ENCODE data around the gene CCDC7.
"Not testable (repeated sequence)": the region's sequence is repeated elsewhere in the genome, so short reads cannot be mapped to it uniquely, and the experiment has no call there.

The CCDC7 gene

DNA sequence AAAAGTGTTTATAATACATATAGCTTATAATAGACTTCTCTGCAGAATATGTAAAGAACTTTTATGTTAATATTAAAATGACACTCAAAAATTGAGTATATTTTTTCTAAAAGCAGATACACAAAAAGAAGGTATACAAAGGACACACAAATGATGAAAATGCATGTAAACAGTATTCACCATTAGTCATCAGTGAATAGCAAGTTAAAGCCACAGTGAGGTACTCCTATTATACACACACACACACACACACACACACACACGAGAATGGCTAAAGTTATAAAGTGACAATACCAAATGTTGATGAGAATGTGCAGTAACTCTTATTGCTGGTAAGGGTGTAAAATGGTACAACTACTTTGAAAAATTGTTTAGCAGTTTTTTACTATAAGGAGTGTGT is 419.2 kb downstream of the CCDC7 start:
- no peak for DNase-seq (ENCODE audit: extremely low read depth in 1 of 2, low read depth in 1 of 2)

DNA sequence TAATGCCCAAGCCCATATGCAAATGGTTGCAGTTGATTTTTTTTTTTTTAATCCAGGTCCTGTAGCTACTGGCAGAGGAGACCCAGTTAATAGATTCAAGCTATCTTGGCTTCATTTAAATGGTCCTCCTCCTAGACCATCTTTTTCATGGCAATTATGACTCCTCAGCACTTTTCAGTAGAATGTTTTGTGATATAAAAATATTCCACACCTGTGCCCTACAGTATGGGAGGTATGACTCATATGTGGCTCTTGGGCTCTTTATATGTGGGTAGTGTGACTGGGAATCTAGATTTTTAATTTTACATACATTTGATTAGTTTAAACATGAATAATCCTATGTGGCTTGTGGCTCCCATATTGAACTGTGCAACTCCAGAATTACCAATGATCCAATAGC is 432.0 kb downstream of the CCDC7 start:
- DNase-seq (ENCODE audit: extremely low read depth in 1 of 2, low read depth in 1 of 2): no peak

DNA sequence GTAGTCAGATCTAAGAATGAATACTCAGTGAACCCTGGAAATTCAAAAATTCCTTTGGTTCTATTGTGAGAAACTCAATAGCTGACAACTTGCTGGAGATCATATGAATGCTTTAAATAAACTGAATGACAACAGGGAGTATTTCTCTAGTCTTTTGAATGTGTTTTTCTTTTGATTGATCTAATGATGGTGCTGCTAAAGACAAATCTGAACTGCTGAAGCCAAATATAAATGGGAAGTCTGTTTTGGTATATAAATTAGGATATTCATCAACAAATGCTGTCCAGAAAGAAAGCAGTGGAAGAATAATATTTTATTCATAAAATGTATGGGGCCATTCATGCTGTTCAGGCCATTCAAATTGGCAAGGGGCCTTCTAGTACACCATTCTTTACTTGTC is 432.7 kb downstream of the CCDC7 start:
- no peak for DNase-seq (ENCODE audit: extremely low read depth in 1 of 2, low read depth in 1 of 2)

DNA sequence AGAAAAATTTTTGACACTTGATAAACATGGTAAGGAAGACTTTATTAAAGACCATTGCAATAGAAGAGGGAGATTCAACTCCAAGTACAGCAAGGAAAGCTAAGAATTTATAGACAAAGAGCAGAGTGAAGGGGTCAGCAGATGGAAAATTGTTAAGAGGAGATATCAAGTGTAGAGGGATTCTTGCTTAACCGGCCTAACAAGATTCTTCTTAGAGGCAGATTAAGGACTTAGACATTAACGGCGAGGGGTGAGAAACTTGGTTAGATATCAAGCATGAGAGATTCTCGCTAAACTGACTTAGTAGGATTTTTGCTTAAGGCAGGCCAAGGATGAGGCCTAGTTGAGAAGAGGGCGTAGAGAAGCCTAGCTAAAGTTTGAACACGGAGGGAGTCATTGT is 436.1 kb downstream of the CCDC7 start:
- DNase-seq (ENCODE audit: extremely low read depth in 1 of 2, low read depth in 1 of 2): no peak

DNA sequence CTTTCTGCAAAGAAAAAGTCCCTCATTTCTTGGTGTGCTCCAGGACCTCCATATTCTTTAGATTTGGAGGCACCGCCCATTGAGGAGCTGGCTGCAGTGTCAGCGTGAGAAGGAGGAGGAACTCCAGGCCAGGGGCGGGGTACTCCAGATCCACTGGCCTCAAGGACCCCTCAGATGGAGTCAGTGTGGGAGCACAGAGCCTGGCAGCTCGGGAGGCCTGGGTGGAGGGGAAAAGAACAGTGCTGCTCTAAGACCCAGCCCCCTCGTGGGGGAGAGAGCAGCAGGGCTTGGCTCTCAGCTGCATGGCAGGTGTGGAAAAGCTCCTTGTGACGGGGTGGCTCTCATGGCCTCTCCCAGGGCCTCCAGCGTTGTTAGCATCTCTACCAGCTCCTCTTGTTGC is 441.5 kb downstream of the CCDC7 start:
- no peak for DNase-seq (ENCODE audit: extremely low read depth in 1 of 2, low read depth in 1 of 2)

DNA sequence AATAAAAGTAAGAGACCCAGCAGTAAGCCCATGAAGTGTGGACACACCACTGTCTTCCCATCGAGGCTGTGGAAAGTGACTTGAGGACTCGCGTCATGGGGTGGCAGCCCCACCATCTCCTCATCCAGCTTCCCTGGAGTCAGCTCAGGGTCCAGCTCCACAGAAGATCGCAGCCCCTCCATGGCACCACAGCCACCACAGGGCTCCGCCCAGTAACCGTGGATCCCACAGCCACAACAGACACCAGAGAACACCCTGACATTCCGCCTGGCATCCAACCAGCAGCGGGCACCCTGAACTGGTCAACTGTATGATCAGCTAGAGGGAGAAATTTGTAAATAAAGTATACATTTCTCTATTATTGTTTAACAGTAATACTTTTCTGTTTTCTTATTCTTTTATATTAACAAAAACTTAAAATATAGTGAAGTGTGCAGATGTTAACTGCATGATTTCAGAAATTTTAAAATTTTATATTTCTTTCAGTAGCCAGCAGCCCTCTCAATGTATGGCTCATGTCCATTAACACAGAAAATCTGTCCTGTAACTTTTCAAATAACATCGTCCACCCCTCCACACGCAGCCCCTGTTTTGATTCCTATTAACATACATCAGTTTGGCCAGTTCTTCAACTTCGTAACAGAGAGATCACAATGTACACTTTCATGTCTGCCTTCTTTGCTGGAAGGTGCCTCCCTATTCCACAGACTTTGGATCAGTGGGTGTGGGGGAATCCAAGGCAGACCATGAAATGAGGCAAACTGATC is 442.4 kb downstream of the CCDC7 start:
- no peak for DNase-seq (ENCODE audit: extremely low read depth in 1 of 2, low read depth in 1 of 2)

DNA sequence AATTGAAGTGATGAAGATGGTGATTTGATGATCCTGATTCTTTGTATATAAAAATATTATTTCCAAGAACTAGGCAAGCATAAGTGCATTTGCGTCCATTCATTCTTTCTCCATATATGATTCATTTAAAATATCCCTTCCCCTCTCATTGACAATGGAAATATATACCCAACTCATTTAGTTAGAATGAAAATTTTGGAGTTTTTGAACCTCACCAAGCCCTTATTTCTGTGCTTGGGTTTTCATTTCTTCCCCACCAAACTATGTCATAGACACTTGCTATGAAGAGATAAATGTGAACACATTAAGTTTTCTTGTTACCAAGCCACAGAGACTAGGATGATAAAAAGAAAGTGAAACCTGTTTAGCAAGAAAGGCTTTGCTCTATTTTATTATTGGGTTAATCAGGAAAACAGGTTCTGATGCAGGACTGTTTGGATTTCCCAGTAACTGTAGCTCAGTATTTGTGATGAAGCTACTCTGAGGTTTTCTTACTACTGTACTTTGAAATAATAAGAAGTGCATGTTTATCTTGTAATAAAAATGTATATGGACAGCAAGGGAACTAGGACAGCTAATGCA is 443.8 kb downstream of the CCDC7 start:
- no peak for DNase-seq (ENCODE audit: extremely low read depth in 1 of 2, low read depth in 1 of 2)

DNA sequence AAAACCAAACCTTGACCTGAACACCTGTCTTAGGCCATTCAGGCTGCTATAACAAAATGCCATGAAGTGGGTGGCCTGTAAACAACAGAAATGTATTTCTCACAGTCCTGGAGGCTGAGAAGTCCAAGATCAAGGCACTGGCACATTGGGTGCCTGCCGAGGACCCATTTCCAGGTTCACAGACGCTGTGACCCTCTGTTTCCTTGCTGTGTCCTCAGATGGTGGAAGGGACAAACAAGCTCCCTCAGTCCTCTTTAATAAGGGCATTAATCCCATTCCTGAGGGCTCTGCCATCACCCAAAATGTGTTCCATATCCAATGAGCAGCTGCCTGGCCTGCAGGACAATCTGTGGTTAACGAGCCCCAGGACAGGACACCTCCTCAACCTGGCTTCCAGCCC is 444.5 kb downstream of the CCDC7 start:
- no peak for DNase-seq (ENCODE audit: extremely low read depth in 1 of 2, low read depth in 1 of 2)

DNA sequence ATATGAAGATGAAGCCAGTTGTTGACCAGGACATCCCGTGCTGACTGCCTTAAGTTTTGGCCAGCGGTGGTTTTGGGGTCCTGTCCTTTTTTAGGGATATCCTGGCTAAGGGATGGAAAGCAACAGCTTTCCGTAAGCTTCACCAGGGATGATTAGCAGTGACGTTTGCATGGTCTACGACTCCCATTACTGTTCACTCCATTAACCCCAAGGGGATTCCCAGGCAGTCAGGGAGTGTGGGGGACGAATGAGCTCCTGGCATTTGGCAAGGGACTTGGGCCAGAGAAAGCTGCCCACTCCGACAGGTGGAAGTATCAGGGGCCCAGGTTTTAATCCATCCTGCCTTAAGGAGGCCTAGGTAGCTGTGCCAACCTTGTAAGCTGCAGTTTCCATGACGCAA is 445.3 kb downstream of the CCDC7 start:
- no peak for DNase-seq (ENCODE audit: extremely low read depth in 1 of 2, low read depth in 1 of 2)

DNA sequence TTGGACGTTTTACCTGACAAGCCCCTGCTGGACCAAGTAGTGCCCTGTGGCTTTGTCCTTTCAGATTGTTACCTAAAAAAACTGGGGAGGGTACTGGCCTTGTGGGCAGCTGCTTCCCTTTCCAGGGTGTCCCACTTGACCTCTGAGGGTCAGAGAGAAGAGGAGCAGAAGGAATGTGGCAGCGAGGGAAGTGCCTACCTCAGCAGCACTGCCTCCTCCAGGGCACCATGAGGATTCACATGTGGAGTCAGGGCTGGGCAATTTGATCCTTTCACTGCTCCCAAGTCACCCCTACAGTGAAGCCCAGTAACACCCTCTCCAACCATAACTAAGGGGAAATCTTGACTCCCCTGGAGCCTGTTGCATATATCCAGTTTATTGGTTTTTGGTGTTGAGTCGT is 447.5 kb downstream of the CCDC7 start:
- no peak for DNase-seq (ENCODE audit: extremely low read depth in 1 of 2, low read depth in 1 of 2)

DNA sequence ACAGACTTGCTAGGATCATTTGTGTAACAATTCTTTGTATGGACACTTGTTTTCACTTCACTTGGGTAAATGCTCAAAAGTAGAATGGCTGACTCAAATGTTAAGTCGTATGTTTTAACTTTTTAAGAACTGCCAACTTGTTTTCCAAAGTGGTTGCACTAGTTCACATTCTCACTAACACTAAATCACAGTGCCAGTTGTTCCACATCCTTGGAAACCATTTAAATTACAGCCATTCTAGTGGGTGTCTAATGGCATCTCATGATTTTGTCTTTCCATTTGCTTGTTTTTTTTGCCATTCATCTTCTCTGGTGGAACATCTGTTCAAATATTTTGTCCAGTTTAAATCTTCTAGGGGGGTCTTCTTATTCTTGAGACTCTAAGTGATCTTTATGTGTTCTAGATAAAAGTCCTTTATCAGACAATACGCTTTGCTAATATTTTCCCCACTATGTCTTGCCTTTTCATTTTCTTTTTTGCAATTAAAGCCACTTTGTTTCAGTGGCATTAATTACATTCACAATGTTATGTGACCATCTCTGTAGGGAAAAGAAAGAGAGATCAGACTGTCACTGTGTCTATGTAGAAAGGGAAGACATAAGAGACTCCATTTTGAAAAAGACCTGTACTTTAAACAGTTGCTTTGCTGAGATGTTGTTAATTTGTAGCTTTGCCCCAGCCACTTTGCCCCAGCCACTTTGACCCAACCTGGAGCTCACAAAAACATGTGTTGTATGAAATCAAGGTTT is 448.1 kb downstream of the CCDC7 start:
- no peak for DNase-seq (ENCODE audit: extremely low read depth in 1 of 2, low read depth in 1 of 2)

DNA sequence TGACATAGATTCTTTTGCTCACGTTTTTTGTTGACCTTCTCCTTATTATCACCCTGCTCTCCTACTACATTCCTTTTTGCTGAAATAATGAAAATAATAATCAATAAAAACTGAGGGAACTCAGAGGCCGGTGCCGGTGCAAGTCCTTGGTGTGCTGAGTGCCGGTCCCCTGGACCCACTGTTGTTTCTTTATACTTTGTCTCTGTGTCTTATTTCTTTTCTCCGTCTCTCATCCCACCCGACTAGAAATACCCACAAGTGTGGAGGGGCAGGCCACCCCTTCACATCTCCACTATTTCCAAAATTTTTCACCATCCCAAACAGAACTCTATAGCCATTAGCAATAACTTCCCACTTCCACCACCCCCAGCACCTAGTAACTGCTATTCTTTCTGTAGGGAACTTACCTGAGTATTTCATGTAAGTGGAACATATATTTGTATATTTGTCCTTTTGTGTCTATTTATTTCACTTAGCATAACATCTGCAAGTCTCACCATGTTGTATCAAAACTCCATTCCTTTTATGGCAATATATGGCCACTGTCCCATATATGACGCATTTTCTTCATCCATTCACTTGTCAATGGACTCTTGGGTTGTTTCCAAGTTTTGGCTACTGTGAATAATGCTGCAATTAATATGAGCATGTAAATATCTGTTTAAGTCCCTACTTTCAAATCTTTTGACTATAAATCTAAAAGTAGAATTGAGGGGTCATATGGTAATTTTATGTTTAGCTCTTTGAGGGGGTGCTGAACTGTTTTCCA is 449.4 kb downstream of the CCDC7 start:
- not testable (repeated sequence) for DNase-seq (ENCODE audit: extremely low read depth in 1 of 2, low read depth in 1 of 2)

DNA sequence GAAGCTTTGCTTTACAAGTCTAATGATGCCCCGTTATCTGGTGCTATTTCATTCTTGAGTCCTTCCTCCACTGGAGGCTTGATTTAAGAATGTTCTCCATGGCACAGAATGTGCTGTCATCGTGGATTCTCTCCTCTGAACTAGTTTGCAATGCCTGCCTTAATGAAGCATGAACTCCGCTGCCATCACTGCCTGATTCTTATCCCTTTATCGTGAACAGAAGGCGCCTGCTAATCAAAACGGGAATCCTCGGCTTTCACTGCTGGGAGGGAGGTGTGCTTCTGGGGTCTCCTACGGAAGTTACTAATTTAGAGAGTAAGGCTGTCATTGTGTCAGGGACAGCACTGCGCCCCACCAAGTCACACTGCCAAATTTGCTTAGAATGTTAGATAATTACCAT is 455.9 kb downstream of the CCDC7 start:
- no peak for DNase-seq (ENCODE audit: extremely low read depth in 1 of 2, low read depth in 1 of 2)

DNA sequence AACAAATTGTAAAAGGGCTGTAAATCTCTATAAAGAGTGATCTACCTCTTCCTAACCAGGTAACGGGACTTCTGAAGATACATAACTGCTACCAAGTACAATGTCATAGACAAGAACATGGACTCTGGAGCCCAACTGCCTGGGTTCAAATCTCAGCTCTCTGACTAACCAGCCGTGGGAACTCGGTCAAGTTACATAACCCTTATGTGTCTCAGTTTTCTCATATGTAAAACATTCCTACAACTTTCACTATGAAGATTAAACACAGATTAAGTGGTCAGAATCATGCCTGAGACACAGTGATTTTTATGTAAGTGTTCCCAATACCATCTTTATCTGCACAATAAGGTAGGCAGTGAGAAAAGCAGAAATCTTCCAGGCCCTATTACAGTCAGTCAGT is 459.5 kb downstream of the CCDC7 start:
- no peak for DNase-seq (ENCODE audit: extremely low read depth in 1 of 2, low read depth in 1 of 2)

DNA sequence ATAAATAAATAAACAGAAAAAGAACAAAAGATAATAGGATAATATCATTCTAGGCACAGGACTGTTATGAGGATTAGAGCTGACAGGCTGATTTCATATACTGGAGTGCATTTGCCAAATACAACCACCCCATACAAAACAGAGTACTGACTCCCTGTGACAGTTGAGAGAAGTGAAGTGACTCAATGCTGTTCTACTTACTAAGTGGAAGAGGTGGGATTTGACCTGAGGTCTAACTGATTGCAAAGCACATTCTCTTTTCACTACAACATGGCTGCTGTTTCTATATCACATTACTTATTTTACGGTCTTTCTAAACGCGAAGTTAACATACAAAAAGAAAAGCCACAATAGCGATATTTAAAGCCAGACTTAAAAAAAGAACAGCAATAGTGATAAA is 460.7 kb downstream of the CCDC7 start:
- DNase-seq (ENCODE audit: extremely low read depth in 1 of 2, low read depth in 1 of 2): no peak

DNA sequence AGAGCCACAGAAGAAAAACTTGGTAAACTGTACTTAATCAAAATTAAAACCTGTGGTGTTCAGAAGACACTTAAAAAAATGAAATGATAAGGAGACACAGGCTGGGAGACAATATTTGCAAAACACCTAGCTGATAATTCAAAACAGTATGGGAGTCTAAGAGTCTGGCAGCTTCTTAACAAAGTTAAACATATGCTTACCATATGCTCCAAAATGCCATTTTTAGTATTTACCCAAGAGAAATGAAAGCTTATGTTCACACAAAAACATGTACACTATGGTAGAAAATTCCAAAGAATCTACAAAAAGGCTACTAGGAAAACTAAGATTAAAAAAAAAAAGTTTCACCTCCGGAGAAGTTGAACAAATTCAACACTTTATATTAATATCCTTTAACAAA is 463.5 kb downstream of the CCDC7 start:
- DNase-seq (ENCODE audit: extremely low read depth in 1 of 2, low read depth in 1 of 2): no peak

DNA sequence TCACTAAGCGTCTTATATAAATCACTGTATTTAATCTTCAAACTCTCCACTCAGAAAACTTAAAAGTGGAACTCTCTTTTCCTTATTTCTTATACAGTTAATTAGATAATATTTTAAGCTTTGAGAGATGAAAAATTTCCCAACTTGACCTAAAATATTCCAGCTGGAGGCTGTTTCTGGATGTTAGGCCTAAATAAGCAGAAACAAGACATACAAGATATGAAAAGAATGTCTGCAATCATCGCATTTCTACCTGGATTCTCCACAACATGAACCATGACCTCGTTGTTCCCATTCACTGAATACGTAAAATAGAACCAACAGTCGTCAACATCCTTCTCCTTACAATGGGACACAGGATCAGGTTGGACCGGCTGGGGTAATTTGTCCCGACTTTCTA is 464.0 kb downstream of the CCDC7 start:
- DNase-seq (ENCODE audit: extremely low read depth in 1 of 2, low read depth in 1 of 2): not testable (repeated sequence)

DNA sequence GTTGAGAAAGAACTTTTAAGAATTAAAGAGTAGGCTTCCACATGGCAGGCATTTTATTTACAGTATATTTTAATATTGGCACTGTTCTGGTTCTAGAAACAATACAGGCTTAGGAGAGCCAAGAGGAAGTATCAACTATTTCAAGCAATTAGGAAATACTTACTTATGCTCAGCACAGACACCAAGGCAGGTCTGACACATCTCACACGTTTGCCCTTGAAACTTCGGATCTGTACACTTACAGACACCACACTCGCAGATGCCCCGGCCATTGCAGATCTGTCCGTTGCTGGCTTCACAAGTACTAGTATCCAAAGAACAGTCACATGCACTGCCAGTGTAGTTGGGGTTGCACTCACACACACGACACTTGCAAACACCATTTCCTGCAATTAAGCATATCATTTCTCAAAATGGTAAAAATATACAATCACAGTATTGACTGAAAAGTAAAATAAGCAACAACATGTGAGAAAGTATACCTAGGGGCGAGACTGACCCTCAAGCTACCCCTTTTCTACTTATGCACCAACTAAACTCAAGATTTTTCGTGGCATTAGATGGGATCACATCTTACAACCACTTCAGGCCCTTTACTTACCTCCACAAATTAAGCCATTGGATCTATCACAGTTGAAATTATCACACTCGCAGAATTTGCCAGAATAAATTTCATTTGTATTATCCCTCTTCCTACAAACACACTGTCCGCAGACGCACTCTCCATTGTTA is 465.5 kb downstream of the CCDC7 start:
- no peak for DNase-seq (ENCODE audit: extremely low read depth in 1 of 2, low read depth in 1 of 2)

DNA sequence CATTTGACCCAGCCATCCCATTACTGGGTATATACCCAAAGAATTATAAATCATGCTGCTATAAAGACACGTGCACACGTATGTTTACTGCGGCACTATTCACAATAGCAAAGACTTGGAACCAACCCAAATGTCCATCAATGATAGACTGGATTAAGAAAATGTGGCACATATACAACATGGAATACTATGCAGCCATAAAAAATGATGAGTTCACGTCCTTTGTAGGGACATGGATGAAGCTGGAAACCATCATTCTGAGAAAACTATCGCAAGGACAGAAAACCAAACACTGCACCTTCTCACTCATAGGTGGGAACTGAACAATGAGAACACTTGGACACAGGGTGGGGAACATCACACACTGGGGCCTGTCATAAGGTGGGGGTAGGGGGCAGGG is 471.9 kb downstream of the CCDC7 start:
- not testable (repeated sequence) for DNase-seq (ENCODE audit: extremely low read depth in 1 of 2, low read depth in 1 of 2)

DNA sequence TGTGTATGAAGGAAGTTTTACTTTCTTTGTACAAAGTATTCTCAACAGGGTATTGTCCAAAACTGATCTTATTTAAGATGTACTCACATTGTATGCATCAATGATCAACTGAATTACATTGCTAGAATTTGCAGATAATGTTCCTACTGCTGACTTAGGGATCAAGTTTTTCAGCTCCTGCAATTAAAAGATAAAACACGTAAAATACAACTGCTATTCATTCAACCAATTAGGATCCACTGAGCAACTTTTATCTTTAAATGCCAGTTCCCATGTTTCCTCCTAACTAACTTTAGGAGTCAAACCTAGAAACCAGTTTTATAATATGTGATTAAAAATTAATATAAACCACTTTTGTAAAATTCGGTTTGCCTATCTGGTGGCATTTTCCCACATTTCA is 476.2 kb downstream of the CCDC7 start:
- DNase-seq (ENCODE audit: extremely low read depth in 1 of 2, low read depth in 1 of 2): no peak

DNA sequence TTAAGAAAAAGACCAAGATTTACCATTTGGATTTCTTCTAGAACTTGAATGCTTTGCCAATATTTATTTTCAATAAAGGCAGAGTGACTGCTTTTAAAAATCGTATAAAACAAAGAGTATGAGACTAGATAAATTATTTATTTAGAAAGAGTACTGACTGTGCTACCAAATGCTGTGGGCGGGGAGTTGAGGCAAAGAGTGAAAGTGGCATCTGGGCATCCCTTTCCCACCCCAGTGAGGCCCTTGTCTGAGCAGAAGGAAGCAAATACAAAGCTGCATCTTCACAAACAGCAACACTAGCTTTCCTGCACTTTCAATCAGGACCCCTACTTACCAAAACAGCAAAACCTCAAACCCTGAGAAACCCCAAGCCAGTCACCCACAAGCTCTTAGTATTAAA is 477.2 kb downstream of the CCDC7 start:
- no peak for DNase-seq (ENCODE audit: extremely low read depth in 1 of 2, low read depth in 1 of 2)

Measured in activated CD8-positive, alpha-beta memory T cell treated with anti-CD3 and anti-CD28 coated beads for 1 hour (primary cell).